ENCODE data around the gene CEP131. TPM values are rescaled to one million over a fixed set of nuclear protein-coding genes. Genes with fewer than 3 reads are reported as not detected.

The CEP131 gene
- total and polyA plus RNA-seq, 4 donors = 7.2 to 26.6 (median 18.3) TPM

- Histone ChIP-seq H3K36me3 (ENCODE audit: control insufficient read depth, insufficient read depth, low read length) (peaks cover 43% of the 10 kb centered on the region), H3K9me3 (ENCODE audit: control insufficient read depth, insufficient read depth, low read length) (no peaks in the 10 kb centered on the region), H3K27ac (ENCODE audit: low read depth, low read length) (no peak overlapping the region), H3K4me3 (ENCODE audit: low read depth, low read length) (no peak overlapping the region), H3K27me3 (ENCODE audit: control insufficient read depth, insufficient read depth, low read length) (no peaks in the 10 kb centered on the region), H3K4me1 (ENCODE audit: control insufficient read depth, insufficient read depth, low read length) (peaks cover 22% of the 10 kb centered on the region)
- DNase-seq (ENCODE audit: low read depth in 4 of 6, low spot score in 6 of 6) = no peak
- 86% methylated on average over 11 of the region's 13 CpGs for WGBS (ENCODE audit: insufficient coverage)
Observed at GRCh38 chr17:81218459-81218858, 4.3 kb downstream of the CEP131 start.

DNA sequence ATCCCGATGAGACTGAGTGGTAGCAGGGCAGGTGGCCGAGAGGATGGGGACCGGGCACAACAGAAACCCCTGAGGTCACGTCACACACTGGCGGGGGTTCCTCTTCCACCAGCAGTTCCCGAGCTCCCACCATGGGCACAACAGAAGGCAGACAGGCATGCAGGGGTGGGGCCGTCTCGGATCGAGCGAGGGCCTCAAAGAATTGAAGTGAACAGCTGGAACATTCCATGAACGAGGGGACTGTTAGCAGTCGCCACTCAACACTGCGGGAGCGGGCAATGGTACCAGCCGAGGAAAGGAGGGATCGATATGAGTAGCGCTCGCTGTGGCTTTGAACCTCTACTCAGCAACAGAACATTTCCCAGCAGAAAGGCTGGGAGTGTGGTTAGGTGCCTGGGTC is 5.3 kb downstream of the CEP131 start:
- no peak overlapping the region for H3K4me3 ChIP-seq (ENCODE audit: low read depth, low read length)
- WGBS (ENCODE audit: insufficient coverage) = 74% methylated on average over 16 of the region's 18 CpGs
- no peaks in the 10 kb centered on the region for H3K27me3 ChIP-seq (ENCODE audit: control insufficient read depth, insufficient read depth, low read length)
- H3K36me3 ChIP-seq (ENCODE audit: control insufficient read depth, insufficient read depth, low read length) = peaks cover 44% of the 10 kb centered on the region
- H3K9me3 ChIP-seq (ENCODE audit: control insufficient read depth, insufficient read depth, low read length) = no peaks in the 10 kb centered on the region
- no peak for DNase-seq (ENCODE audit: low read depth in 4 of 6, low spot score in 6 of 6)
- H3K27ac ChIP-seq (ENCODE audit: low read depth, low read length) = no peak overlapping the region
- peaks cover 19% of the 10 kb centered on the region for H3K4me1 ChIP-seq (ENCODE audit: control insufficient read depth, insufficient read depth, low read length)

GRCh38 chr17:81213978-81214377 is 8.8 kb downstream of the CEP131 start:
- Histone ChIP-seq H3K4me3 (ENCODE audit: low read depth, low read length) (no peak overlapping the region), H3K27ac (ENCODE audit: low read depth, low read length) (no peak overlapping the region), H3K27me3 (ENCODE audit: control insufficient read depth, insufficient read depth, low read length) (no peaks in the 10 kb centered on the region), H3K4me1 (ENCODE audit: control insufficient read depth, insufficient read depth, low read length) (peaks cover 7% of the 10 kb centered on the region), H3K9me3 (ENCODE audit: control insufficient read depth, insufficient read depth, low read length) (no peaks in the 10 kb centered on the region), H3K36me3 (ENCODE audit: control insufficient read depth, insufficient read depth, low read length) (peaks cover 51% of the 10 kb centered on the region)
- 93% methylated on average over 6 of the region's 8 CpGs for WGBS (ENCODE audit: insufficient coverage)
- no peak for DNase-seq (ENCODE audit: low read depth in 4 of 6, low spot score in 6 of 6)

DNA sequence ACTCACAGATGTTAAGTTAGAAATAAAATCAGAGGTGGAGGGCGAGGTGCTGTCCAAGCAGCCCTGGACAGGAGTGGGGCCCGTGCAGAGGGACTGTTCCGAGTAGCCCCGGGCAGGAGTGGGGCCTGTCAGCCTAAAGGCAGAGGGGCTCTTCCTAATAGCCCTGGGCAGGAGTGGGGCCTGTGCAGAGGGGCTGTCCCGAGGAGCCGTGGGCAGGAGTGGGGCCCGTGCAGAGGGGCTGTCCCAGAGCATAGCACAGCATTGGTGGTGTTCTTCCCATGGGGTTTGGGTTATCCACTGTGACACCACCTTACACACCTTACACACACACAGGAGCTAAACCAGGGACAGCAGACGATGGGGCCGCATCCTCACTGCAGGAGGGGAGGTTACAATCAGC is 10.4 kb downstream of the CEP131 start:
- Histone ChIP-seq H3K4me1 (ENCODE audit: control insufficient read depth, insufficient read depth, low read length) (peaks cover 7% of the 10 kb centered on the region), H3K27ac (ENCODE audit: low read depth, low read length) (no peak overlapping the region), H3K4me3 (ENCODE audit: low read depth, low read length) (no peak overlapping the region), H3K27me3 (ENCODE audit: control insufficient read depth, insufficient read depth, low read length) (no peaks in the 10 kb centered on the region), H3K9me3 (ENCODE audit: control insufficient read depth, insufficient read depth, low read length) (no peaks in the 10 kb centered on the region), H3K36me3 (ENCODE audit: control insufficient read depth, insufficient read depth, low read length) (peaks cover 52% of the 10 kb centered on the region)
- WGBS (ENCODE audit: insufficient coverage) = 100% methylated on average over 4 of the region's 9 CpGs
- no peak for DNase-seq (ENCODE audit: low read depth in 4 of 6, low spot score in 6 of 6)

GRCh38 chr17:81210868-81211267 is 11.9 kb downstream of the CEP131 start:
- no peak for DNase-seq (ENCODE audit: low read depth in 4 of 6, low spot score in 6 of 6)
- H3K36me3 ChIP-seq (ENCODE audit: control insufficient read depth, insufficient read depth, low read length) = peaks cover 53% of the 10 kb centered on the region
- no peak overlapping the region for H3K4me3 ChIP-seq (ENCODE audit: low read depth, low read length)
- no peaks in the 10 kb centered on the region for H3K9me3 ChIP-seq (ENCODE audit: control insufficient read depth, insufficient read depth, low read length)
- no peak overlapping the region for H3K27ac ChIP-seq (ENCODE audit: low read depth, low read length)
- H3K4me1 ChIP-seq (ENCODE audit: control insufficient read depth, insufficient read depth, low read length) = peaks cover 7% of the 10 kb centered on the region
- H3K27me3 ChIP-seq (ENCODE audit: control insufficient read depth, insufficient read depth, low read length) = no peaks in the 10 kb centered on the region
- WGBS (ENCODE audit: insufficient coverage) = 58% methylated on average over 7 of the region's 14 CpGs

- Histone ChIP-seq H3K9me3 (ENCODE audit: control insufficient read depth, insufficient read depth, low read length) (no peaks in the 10 kb centered on the region), H3K27ac (ENCODE audit: low read depth, low read length) (no peak overlapping the region), H3K4me3 (ENCODE audit: low read depth, low read length) (no peak overlapping the region), H3K27me3 (ENCODE audit: control insufficient read depth, insufficient read depth, low read length) (no peaks in the 10 kb centered on the region), H3K36me3 (ENCODE audit: control insufficient read depth, insufficient read depth, low read length) (peaks cover 57% of the 10 kb centered on the region), H3K4me1 (ENCODE audit: control insufficient read depth, insufficient read depth, low read length) (peaks cover 7% of the 10 kb centered on the region)
- WGBS (ENCODE audit: insufficient coverage) = 49% methylated on average over 6 of the region's 10 CpGs
- DNase-seq (ENCODE audit: low read depth in 4 of 6, low spot score in 6 of 6) = no peak
Observed at GRCh38 chr17:81210466-81210865, 12.3 kb downstream of the CEP131 start.

GRCh38 chr17:81209141-81209540 is 13.6 kb downstream of the CEP131 start:
- Histone ChIP-seq H3K27ac (ENCODE audit: low read depth, low read length) (no peak overlapping the region), H3K36me3 (ENCODE audit: control insufficient read depth, insufficient read depth, low read length) (peaks cover 65% of the 10 kb centered on the region)

GRCh38 chr17:81208651-81209050 is 14.1 kb downstream of the CEP131 start:
- H3K4me1 ChIP-seq (ENCODE audit: control insufficient read depth, insufficient read depth, low read length) = peaks cover 7% of the 10 kb centered on the region
- H3K27ac ChIP-seq (ENCODE audit: low read depth, low read length) = no peak overlapping the region
- no peaks in the 10 kb centered on the region for H3K9me3 ChIP-seq (ENCODE audit: control insufficient read depth, insufficient read depth, low read length)
- 96% methylated on average over 10 of the region's 10 CpGs for WGBS (ENCODE audit: insufficient coverage)
- peaks cover 70% of the 10 kb centered on the region for H3K36me3 ChIP-seq (ENCODE audit: control insufficient read depth, insufficient read depth, low read length)
- no peaks in the 10 kb centered on the region for H3K27me3 ChIP-seq (ENCODE audit: control insufficient read depth, insufficient read depth, low read length)
- no peak overlapping the region for H3K4me3 ChIP-seq (ENCODE audit: low read depth, low read length)
- no peak for DNase-seq (ENCODE audit: low read depth in 4 of 6, low spot score in 6 of 6)

More at GRCh38 chr17:81209141-81209540, 13.6 kb downstream of the CEP131 start:
- WGBS (ENCODE audit: insufficient coverage) = 95% methylated on average over 14 of the region's 16 CpGs
- Histone ChIP-seq H3K9me3 (ENCODE audit: control insufficient read depth, insufficient read depth, low read length) (no peaks in the 10 kb centered on the region), H3K4me1 (ENCODE audit: control insufficient read depth, insufficient read depth, low read length) (peaks cover 7% of the 10 kb centered on the region), H3K4me3 (ENCODE audit: low read depth, low read length) (no peak overlapping the region), H3K27me3 (ENCODE audit: control insufficient read depth, insufficient read depth, low read length) (no peaks in the 10 kb centered on the region)
- no peak for DNase-seq (ENCODE audit: low read depth in 4 of 6, low spot score in 6 of 6)

DNA sequence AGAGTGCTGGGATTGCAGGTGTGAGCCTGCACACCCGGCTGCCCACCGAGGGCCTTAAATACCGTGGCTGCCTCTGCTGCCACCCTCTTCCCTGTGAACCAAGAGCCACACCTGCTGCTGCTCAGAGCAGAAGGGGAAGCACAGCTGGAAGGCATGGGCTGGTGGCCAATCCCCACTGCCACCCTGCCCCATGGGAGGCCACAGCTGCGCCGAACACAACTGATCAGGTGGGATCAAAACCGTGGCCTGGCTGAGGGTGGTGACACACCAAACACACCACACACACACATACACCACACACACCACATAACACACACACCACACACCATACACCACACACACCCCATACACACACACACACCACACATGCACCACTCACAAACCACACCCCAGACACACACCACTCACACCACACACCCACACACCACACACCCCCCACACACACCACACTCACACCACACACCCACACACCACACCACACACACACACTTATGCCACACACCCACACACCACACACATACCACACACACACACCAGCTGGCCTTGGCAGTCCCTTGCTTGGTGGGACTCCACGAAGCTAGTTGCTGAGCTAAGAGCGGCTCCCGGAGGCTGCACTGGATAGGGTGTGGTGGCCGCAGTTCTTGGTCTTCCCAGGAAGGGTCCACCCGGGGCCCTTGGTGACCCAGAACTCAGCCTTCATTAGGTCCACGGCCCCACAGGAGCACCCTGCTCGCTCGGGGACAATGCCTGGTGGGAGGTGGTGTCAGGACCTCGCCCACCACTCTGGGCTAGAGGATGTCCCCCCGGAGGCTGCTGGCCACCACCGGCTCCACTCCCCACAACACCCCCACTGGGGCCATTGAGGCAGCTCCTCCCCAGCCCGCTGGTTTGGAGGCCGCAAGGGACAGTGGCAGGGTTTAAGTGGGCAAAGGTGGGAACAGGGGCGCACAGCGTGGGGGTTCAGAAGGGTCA is 14.9 kb downstream of the CEP131 start:
- no peak overlapping the region for H3K4me3 ChIP-seq (ENCODE audit: low read depth, low read length)
- no peak overlapping the region for H3K27ac ChIP-seq (ENCODE audit: low read depth, low read length)
- WGBS (ENCODE audit: insufficient coverage) = 90% methylated on average over 18 of the region's 21 CpGs
- H3K4me1 ChIP-seq (ENCODE audit: control insufficient read depth, insufficient read depth, low read length) = peaks cover 7% of the 10 kb centered on the region
- no peak for DNase-seq (ENCODE audit: low read depth in 4 of 6, low spot score in 6 of 6)
- no peaks in the 10 kb centered on the region for H3K9me3 ChIP-seq (ENCODE audit: control insufficient read depth, insufficient read depth, low read length)
- no peaks in the 10 kb centered on the region for H3K27me3 ChIP-seq (ENCODE audit: control insufficient read depth, insufficient read depth, low read length)
- peaks cover 78% of the 10 kb centered on the region for H3K36me3 ChIP-seq (ENCODE audit: control insufficient read depth, insufficient read depth, low read length)

DNA sequence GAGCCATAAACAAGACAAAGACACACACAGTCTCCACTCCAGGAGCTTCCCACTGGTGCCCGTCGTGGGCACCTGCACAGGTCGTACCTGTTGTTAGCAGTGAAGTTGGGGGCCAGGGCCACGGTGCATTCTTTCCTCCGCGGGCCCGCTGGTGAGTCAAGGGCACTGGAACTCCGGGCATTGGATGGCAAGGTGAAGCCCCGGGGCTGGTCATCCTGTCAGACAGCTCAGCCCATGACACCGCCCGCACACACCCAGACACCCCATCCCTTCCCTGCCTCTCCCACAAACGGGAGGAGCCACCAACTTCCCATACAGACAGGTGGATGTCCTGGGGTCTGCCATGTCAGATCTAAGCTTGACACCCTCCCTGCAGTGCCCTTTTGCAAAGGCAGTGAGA is 16.1 kb downstream of the CEP131 start:
- Histone ChIP-seq H3K4me1 (ENCODE audit: control insufficient read depth, insufficient read depth, low read length) (peaks cover 7% of the 10 kb centered on the region), H3K27ac (ENCODE audit: low read depth, low read length) (no peak overlapping the region), H3K36me3 (ENCODE audit: control insufficient read depth, insufficient read depth, low read length) (peaks cover 84% of the 10 kb centered on the region), H3K27me3 (ENCODE audit: control insufficient read depth, insufficient read depth, low read length) (no peaks in the 10 kb centered on the region), H3K9me3 (ENCODE audit: control insufficient read depth, insufficient read depth, low read length) (no peaks in the 10 kb centered on the region), H3K4me3 (ENCODE audit: low read depth, low read length) (no peak overlapping the region)
- WGBS (ENCODE audit: insufficient coverage) = 93% methylated on average over 10 of the region's 12 CpGs
- DNase-seq (ENCODE audit: low read depth in 4 of 6, low spot score in 6 of 6) = no peak
